ENCODE data around the gene MYH10.

MYH10 gene

GRCh38 chr17:8436844-8437171 is 193.7 kb downstream of the MYH10 start:
- no peaks in the 10 kb centered on the region for H3K9me3 ChIP-seq (ENCODE audit: control insufficient read depth, insufficient read depth, low read depth, low read length)

GRCh38 chr17:8436169-8436843 is 194.2 kb downstream of the MYH10 start:
- peak overlapping the region; percentile 91 for H3K27ac ChIP-seq (ENCODE audit: extremely low read depth, low read depth, low read length)
- CTCF ChIA-PET, result interaction anchor here (0.8 to 2.1 kb wide), 6 partner anchors 13 to 310 kb away, joined by 3 to 8 read pairs (median 5); no protein-coding TSS in a partner anchor
- POLR2A ChIA-PET, result interaction anchor here (0.7 to 2.9 kb wide), 24 partner anchors 10 to 1363 kb away, joined by 3 to 24 read pairs (median 4); partner anchors contain the start of genes CTC1, KRABD2, MYH10 and RANGRF
- TF ChIP-seq ZBTB11 (tag by site-specific recombination; conservative IDR thresholded peaks at IDR 0.05; ENCODE audit: low read depth) (peak; percentile 78), ZNF629 (tag by site-specific recombination; IDR thresholded peaks at IDR 0.05) (0 out of 2 replicates have a peak, but pooled peaks have one; percentile 30), GLI2 (tag by site-specific recombination; IDR thresholded peaks at IDR 0.05; ENCODE audit: borderline replicate concordance, low read depth) (no peak), EGR2 (tag by site-specific recombination; IDR thresholded peaks at IDR 0.05; ENCODE audit: low read depth) (peak; percentile 97), BCL11A (tag by site-specific recombination; IDR thresholded peaks at IDR 0.05; ENCODE audit: low read depth) (0 out of 2 replicates have a peak, but pooled peaks have one; percentile 9), ZNF175 (tag by site-specific recombination; IDR thresholded peaks at IDR 0.05) (no peak), ZFHX2 (tag by site-specific recombination; conservative IDR thresholded peaks at IDR 0.05) (peak; percentile 98), SP7 (tag by site-specific recombination; IDR thresholded peaks at IDR 0.05) (peak; percentile 71), ZNF639 (tag by site-specific recombination; IDR thresholded peaks at IDR 0.05) (0 out of 2 replicates have a peak, but pooled peaks have one; percentile 4), HOXD13 (CRISPR knock-in tag; IDR thresholded peaks at IDR 0.05; ENCODE audit: borderline replicate concordance) (no peak), HIC1 (tag by site-specific recombination; IDR thresholded peaks at IDR 0.05) (peak; percentile 95), ZNF155 (tag by site-specific recombination; IDR thresholded peaks at IDR 0.05) (no peak)

More at GRCh38 chr17:8436844-8437171, 193.7 kb downstream of the MYH10 start:
- peak overlapping the region; percentile 90 for H3K4me3 ChIP-seq (ENCODE audit: low read depth, low read length)
- CTCF ChIA-PET, result interaction anchor here (0.8 to 2.1 kb wide), 5 partner anchors 12 to 310 kb away, joined by 3 to 8 read pairs (median 4); no protein-coding TSS in a partner anchor
- H3K27ac ChIP-seq (ENCODE audit: extremely low read depth, low read depth, low read length), result no peak overlapping the region; the same call in 1 of the 2 replicates
- no peak for TF ChIP-seq ZNF140 (tag by site-specific recombination; IDR thresholded peaks at IDR 0.05)
- no peak for TF ChIP-seq ZBTB17 (tag by site-specific recombination; IDR thresholded peaks at IDR 0.05)
- TF ChIP-seq PRDM10 (tag by site-specific recombination; IDR thresholded peaks at IDR 0.05), result peak; percentile 4
- H3K36me3 ChIP-seq (ENCODE audit: control insufficient read depth in 2 of 2, insufficient read depth in 1 of 2, low read length in 2 of 2), result peaks cover 12 to 20% of the 10 kb centered on the region in 2 experiments; a peak in 2 of 3 replicates
- H3K4me1 ChIP-seq (ENCODE audit: control insufficient read depth, insufficient read depth, low read length), result no peaks in the 10 kb centered on the region
- POLR2A ChIA-PET, result interaction anchor here (0.7 to 2.9 kb wide), 8 partner anchors 17 to 1364 kb away, joined by 3 to 20 read pairs (median 4); partner anchors contain the start of genes KRABD2 and MYH10

More at GRCh38 chr17:8436169-8436843, 194.2 kb downstream of the MYH10 start:
- H3K36me3 ChIP-seq (ENCODE audit: control insufficient read depth in 2 of 2, insufficient read depth in 1 of 2, low read length in 2 of 2), result peaks cover 12 to 20% of the 10 kb centered on the region in 2 experiments; a peak in 2 of 3 replicates
- H3K9me3 ChIP-seq (ENCODE audit: control insufficient read depth, insufficient read depth, low read depth, low read length), result no peaks in the 10 kb centered on the region
- no peaks in the 10 kb centered on the region for H3K4me1 ChIP-seq (ENCODE audit: control insufficient read depth, insufficient read depth, low read length)
- H3K4me3 ChIP-seq (ENCODE audit: low read depth, low read length), result peak overlapping the region; percentile 90
